Stomach (tissue), 4 donors: Measurements from ENCODE around the gene MLH3.

ENCODE experiments used
- EP300 ChIP-seq: sonication (generic); formaldehyde crosslinking; IDR thresholded peaks from one replicate; pipeline ENCODE4 v1.6.1; 2017; ENCODE audit warnings: antibody characterized with exemption
- TF ChIP-seq, protein P1 (sequence below), 7 experiments: fragments of 450-650 bp in 4 of 7; fragments of 200-600 bp in 3 of 7; sonication (generic) in 3 of 7; IDR thresholded peaks; one replicate each; pipeline ENCODE4 v1.5.1; 2016 to 2019; ENCODE audit warnings: antibody characterized with exemption in 7 of 7, control low read depth in 2 of 7, mild to moderate bottlenecking in 1 of 7

DNA sequence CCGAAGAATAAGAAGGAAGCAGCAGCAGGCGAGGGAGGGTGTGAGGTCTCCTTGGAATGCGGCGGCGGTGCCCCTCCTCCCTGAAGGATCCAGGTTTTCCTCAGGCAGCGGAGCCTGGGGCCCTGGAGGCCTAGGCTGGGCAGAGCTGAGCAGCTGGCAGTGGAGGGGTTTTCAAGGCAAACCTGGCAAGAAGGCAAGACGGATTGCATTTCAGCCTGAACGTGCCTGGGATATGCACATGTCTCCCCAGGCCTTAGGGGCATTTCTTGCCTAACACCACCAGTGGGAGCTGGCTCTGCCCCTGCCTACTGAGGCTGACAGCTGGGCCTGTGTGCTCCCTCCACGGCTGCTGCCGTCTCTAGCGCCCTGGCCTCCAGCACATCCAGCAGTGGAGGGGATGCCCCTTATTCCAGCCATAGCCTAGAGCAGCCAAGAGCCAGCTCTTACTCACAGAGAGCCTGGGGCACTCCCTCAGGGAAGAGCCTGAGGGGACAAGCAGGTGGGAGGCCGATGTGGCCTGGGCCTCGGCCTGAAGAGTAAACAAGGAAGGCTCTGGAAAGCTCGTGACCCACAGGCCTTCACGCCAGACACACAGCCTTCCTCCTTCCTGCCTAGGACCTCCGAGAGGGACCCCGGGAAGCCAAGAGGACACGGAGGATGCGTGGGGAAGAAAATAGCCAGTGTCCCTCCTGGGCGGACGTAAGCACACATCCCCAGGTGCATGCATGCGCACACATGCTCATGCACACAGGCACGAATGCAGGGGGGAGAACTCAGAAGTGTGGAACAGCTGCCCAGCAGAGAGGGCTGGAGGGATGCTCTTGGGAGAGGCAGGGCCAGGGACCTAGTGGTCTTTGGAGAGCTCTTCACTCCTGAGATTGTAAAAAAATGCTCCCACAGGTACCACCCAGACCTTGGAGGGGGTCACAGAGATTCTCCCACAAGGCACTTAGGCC lies 71.5 kb downstream of the MLH3 start:
- TF ChIP-seq, protein P1, sequence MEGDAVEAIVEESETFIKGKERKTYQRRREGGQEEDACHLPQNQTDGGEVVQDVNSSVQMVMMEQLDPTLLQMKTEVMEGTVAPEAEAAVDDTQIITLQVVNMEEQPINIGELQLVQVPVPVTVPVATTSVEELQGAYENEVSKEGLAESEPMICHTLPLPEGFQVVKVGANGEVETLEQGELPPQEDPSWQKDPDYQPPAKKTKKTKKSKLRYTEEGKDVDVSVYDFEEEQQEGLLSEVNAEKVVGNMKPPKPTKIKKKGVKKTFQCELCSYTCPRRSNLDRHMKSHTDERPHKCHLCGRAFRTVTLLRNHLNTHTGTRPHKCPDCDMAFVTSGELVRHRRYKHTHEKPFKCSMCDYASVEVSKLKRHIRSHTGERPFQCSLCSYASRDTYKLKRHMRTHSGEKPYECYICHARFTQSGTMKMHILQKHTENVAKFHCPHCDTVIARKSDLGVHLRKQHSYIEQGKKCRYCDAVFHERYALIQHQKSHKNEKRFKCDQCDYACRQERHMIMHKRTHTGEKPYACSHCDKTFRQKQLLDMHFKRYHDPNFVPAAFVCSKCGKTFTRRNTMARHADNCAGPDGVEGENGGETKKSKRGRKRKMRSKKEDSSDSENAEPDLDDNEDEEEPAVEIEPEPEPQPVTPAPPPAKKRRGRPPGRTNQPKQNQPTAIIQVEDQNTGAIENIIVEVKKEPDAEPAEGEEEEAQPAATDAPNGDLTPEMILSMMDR (IDR thresholded peaks at IDR 0.05): no peak
- no peak for TF ChIP-seq EP300
